IMR-90 (cell line): ENCODE data around the gene SPRED3. TPM values are rescaled to one million over a fixed set of nuclear protein-coding genes. Genes with fewer than 3 reads are reported as not detected.

Source experiments
- ATAC-seq: fragments of 200-7000 bp; cut with Tn5 transposase; 2 replicates; pipeline ENCODE4 v1.9.1; 2020; ENCODE audit warnings: low read depth, mild to moderate bottlenecking, moderate library complexity
- BruUV-seq: library from RNA; stranded (reverse); fragments of 400-500 nt; replicated peaks from 2 replicates; lab custom pipeline; 2021; lab: Mats Ljungman, UMichigan
- CTCF ChIA-PET: fragments of 300-600 bp; formaldehyde crosslinking; extraction: SDS; loops from one replicate; lab custom pipeline; 2021; ENCODE audit warnings: antibody characterized with exemption; lab: Yijun Ruan, JAX
- POLR2A ChIA-PET: fragments of 300-600 bp; sonication (Branson Sonifier 250); formaldehyde crosslinking; loops from one replicate; lab custom pipeline; 2022; ENCODE audit warnings: antibody characterized with exemption; ENCODE audit not compliant: unreplicated experiment; lab: Charles Lee
- DNase-seq: peaks from one replicate; pipeline ENCODE4 v3.0.0; 2013
- H2AFZ ChIP-seq: replicated peaks from 2 replicates; pipeline ENCODE3; 2013; ENCODE audit warnings: low read length, mild to moderate bottlenecking; ENCODE audit not compliant: poor library complexity
- H2AK5ac ChIP-seq: 2 replicates; pipeline ENCODE4 v1.6.1; 2013; ENCODE audit warnings: low read depth, low read length, inconsistent platforms
- H2AK9ac ChIP-seq: replicated peaks from 2 replicates; pipeline ENCODE3; 2013; ENCODE audit warnings: mild to moderate bottlenecking, low read depth, low read length, moderate library complexity; ENCODE audit not compliant: poor library complexity
- H2BK120ac ChIP-seq: 2 replicates; pipeline ENCODE4 v1.6.1; 2013; ENCODE audit warnings: low read depth, low read length, inconsistent platforms
- H2BK15ac ChIP-seq: 3 replicates; pipeline ENCODE4 v1.6.1; 2013; ENCODE audit warnings: low read depth, low read length, inconsistent platforms
- H2BK20ac ChIP-seq: 2 replicates; pipeline ENCODE4 v1.6.1; 2013; ENCODE audit warnings: low read depth, mild to moderate bottlenecking, inconsistent platforms, low read length, moderate library complexity
- H2BK5ac ChIP-seq: 2 replicates; pipeline ENCODE4 v1.6.1; 2013; ENCODE audit warnings: mild to moderate bottlenecking, low read depth, low read length, inconsistent platforms; ENCODE audit not compliant: poor library complexity, severe bottlenecking
- H3K14ac ChIP-seq: replicated peaks from 2 replicates; pipeline ENCODE4 v1.6.1; 2013; ENCODE audit warnings: low read depth, low read length, inconsistent platforms
- H3K18ac ChIP-seq: 2 replicates; pipeline ENCODE4 v1.6.1; 2013; ENCODE audit warnings: low read depth, low read length, control low read depth
- H3K23ac ChIP-seq: 2 replicates; pipeline ENCODE4 v1.6.1; 2013; ENCODE audit warnings: low read depth, low read length, inconsistent platforms
- H3K27ac ChIP-seq: 2 replicates; pipeline ENCODE4 v1.5.1; 2013; ENCODE audit warnings: mild to moderate bottlenecking, control low read depth, low read length; ENCODE audit not compliant: insufficient read depth
- H3K27me3 ChIP-seq: 2 replicates; pipeline ENCODE4 v1.6.1; 2013; ENCODE audit warnings: low read length; ENCODE audit not compliant: control insufficient read depth, insufficient read depth
- H3K36me3 ChIP-seq: 2 replicates; pipeline ENCODE4 v1.6.1; 2013; ENCODE audit warnings: low read length, mixed read lengths; ENCODE audit not compliant: control insufficient read depth, insufficient read depth
- H3K4ac ChIP-seq: 2 replicates; pipeline ENCODE4 v1.6.1; 2013; ENCODE audit warnings: low read depth, low read length, inconsistent platforms
- H3K4me1 ChIP-seq: 2 replicates; pipeline ENCODE4 v1.6.1; 2013; ENCODE audit warnings: low read length, mixed read lengths; ENCODE audit not compliant: control insufficient read depth, insufficient read depth
- H3K4me2 ChIP-seq: 2 replicates; pipeline ENCODE4 v1.6.1; 2013; ENCODE audit warnings: low read depth, mild to moderate bottlenecking, control low read depth, low read length, moderate library complexity
- H3K4me3 ChIP-seq: 2 replicates; pipeline ENCODE4 v1.5.1; 2013; ENCODE audit warnings: low read depth, mild to moderate bottlenecking, control low read depth, low read length, moderate library complexity; ENCODE audit not compliant: insufficient read depth
- H3K56ac ChIP-seq: 2 replicates; pipeline ENCODE4 v1.6.1; 2013; ENCODE audit warnings: low read length, inconsistent platforms; ENCODE audit not compliant: insufficient read depth; ENCODE audit errors: extremely low read depth
- H3K79me1 ChIP-seq, 2 experiments: 2 replicates each; pipeline ENCODE4 v1.6.1; 2013; ENCODE audit warnings: low read length in 2 of 2, inconsistent platforms in 1 of 2, low read depth in 1 of 2
- H3K9ac ChIP-seq: 2 replicates; pipeline ENCODE4 v1.6.1; 2013; ENCODE audit warnings: low read depth, low read length, control low read depth
- H3K9me1 ChIP-seq: 2 replicates; pipeline ENCODE4 v1.6.1; 2013; ENCODE audit warnings: low read length, inconsistent platforms; ENCODE audit not compliant: insufficient read depth
- H3K9me3 ChIP-seq: 2 replicates; pipeline ENCODE4 v1.6.1; 2013; ENCODE audit warnings: low read length; ENCODE audit not compliant: control insufficient read depth, insufficient read depth
- H4K20me1 ChIP-seq: 2 replicates; pipeline ENCODE4 v1.6.1; 2013; ENCODE audit warnings: low read length, inconsistent platforms; ENCODE audit not compliant: insufficient read depth
- H4K5ac ChIP-seq: 2 replicates; pipeline ENCODE4 v1.6.1; 2013; ENCODE audit warnings: mild to moderate bottlenecking, low read depth, low read length, control low read depth
- H4K8ac ChIP-seq, 2 experiments: 2 replicates each; pipeline ENCODE4 v1.6.1; 2013; ENCODE audit warnings: low read depth in 2 of 2, low read length in 2 of 2, control low read depth in 1 of 2, inconsistent platforms in 1 of 2
- H4K91ac ChIP-seq: 2 replicates; pipeline ENCODE4 v1.6.1; 2013; ENCODE audit warnings: low read depth, low read length, inconsistent platforms; ENCODE audit not compliant: insufficient read depth
- BHLHE40 ChIP-seq: fragments of 150-350 bp; IDR thresholded peaks from 2 replicates; pipeline ENCODE4 v1.6.1; 2016; ENCODE audit warnings: mild to moderate bottlenecking, low read depth, low read length
- CEBPB ChIP-seq: IDR thresholded peaks from 2 replicates; pipeline ENCODE4 v1.6.1; 2012; ENCODE audit warnings: low read depth, low read length, improper control_type of control experiment
- CHD1 ChIP-seq: IDR thresholded peaks from 2 replicates; pipeline ENCODE4 v1.6.1; 2012; ENCODE audit warnings: low read depth, low read length, improper control_type of control experiment
- ELK1 ChIP-seq: fragments of 150-350 bp; IDR thresholded peaks from 2 replicates; pipeline ENCODE4 v1.6.1; 2016; ENCODE audit warnings: low read depth, mild to moderate bottlenecking, low read length, moderate library complexity, borderline replicate concordance
- FOS ChIP-seq: fragments of 150-350 bp; IDR thresholded peaks from 2 replicates; pipeline ENCODE4 v1.6.1; 2016; ENCODE audit warnings: low read depth, low read length
- MAFK ChIP-seq: IDR thresholded peaks from 2 replicates; pipeline ENCODE4 v1.6.1; 2012; ENCODE audit warnings: low read depth, low read length, improper control_type of control experiment
- MXI1 ChIP-seq: IDR thresholded peaks from 2 replicates; pipeline ENCODE4 v1.6.1; 2012; ENCODE audit warnings: low read depth, mild to moderate bottlenecking, low read length, moderate library complexity, borderline replicate concordance
- NFE2L2 ChIP-seq: fragments of 150-350 bp; IDR thresholded peaks from 2 replicates; pipeline ENCODE4 v1.6.1; 2016; ENCODE audit warnings: low read depth, mild to moderate bottlenecking, low read length
- POLR2A ChIP-seq: IDR thresholded peaks from 2 replicates; pipeline ENCODE4 v1.6.1; 2012; ENCODE audit warnings: mild to moderate bottlenecking, low read depth, low read length
- RAD21 ChIP-seq: IDR thresholded peaks from 2 replicates; pipeline ENCODE4 v1.6.1; 2012; ENCODE audit warnings: low read length, improper control_type of control experiment
- RCOR1 ChIP-seq: IDR thresholded peaks from 2 replicates; pipeline ENCODE4 v1.6.1; 2012; ENCODE audit warnings: mild to moderate bottlenecking, low read length, improper control_type of control experiment; ENCODE audit not compliant: insufficient replicate concordance
- SMC3 ChIP-seq: fragments of 150-350 bp; IDR thresholded peaks from 2 replicates; pipeline ENCODE4 v1.6.1; 2016; ENCODE audit warnings: low read depth, mild to moderate bottlenecking, antibody characterized with exemption, low read length, moderate library complexity
- WGBS, 2 experiments: methylation state at CpG; one replicate each; pipeline versions ENCODE4 v1.1.5 to v1.1.7; 2013; ENCODE audit warnings: missing lambda C conversion rate in 2 of 2; ENCODE audit not compliant: insufficient read length in 1 of 2; ENCODE audit errors: extremely low coverage in 2 of 2; 5-methylcytosine and 5-hydroxymethylcytosine counted together
- dilution Hi-C: fragments of 300-500 bp; cut with HindIII; formaldehyde crosslinking; loops from one replicate; pipeline ENCODE4 v1.14.3; 2018; ENCODE audit warnings: low sequenced_read_pairs; ENCODE audit not compliant: unreplicated experiment
- in situ Hi-C: fragments of 300-500 bp; cut with MboI; formaldehyde crosslinking; loops from 3 replicates; pipeline ENCODE4 v1.14.3; 2019; ENCODE audit warnings: low sequenced_read_pairs, inconsistent platforms, mixed read lengths
- intact Hi-C: fragments of 100-400 bp; cut with micrococcal nuclease; formaldehyde crosslinking; loops from 2 replicates; pipeline ENCODE4 v1.10.0; 2022
- polyA plus RNA-seq, 3 experiments: library from polyadenylated mRNA; depleted of rRNA; stranded (reverse); fragments of >200 nt; gene quantifications; 2 replicates each; pipeline ENCODE4 v1.2.3, GENCODE V29; 2012; ENCODE audit warnings: low replicate concordance in 1 of 3
- total RNA-seq: library from RNA; depleted of rRNA; stranded (reverse); fragments of >200 nt; gene quantifications from 2 replicates; pipeline ENCODE4 v1.2.3, GENCODE V29; 2012
- TF ChIP-seq, protein P1 (sequence below): conservative IDR thresholded peaks from 2 replicates; pipeline ENCODE4 v1.5.1; 2012; ENCODE audit warnings: mild to moderate bottlenecking, low read depth, low read length, improper control_type of control experiment

SPRED3 gene
- total and polyA plus RNA-seq, 2 of the 4 experiments (the other 2 are of a cell fraction), result 0.90 to 7.9 TPM

GRCh38 chr19:38430931-38431330, 42.4 kb downstream of the SPRED3 start:
- WGBS, 2 experiments, result no CpG with 5 or more reads among the region's 7 CpGs
- Histone ChIP-seq H3K14ac (no peak overlapping the region), H3K27ac (no peak overlapping the region), H3K9me1 (no peaks in the 10 kb centered on the region), H4K91ac (no peak overlapping the region), H3K79me1 (no peaks in the 10 kb centered on the region), H3K9ac (no peak overlapping the region), H3K18ac (no peak overlapping the region), H3K27me3 (peaks cover 35% of the 10 kb centered on the region), H3K23ac (no peak overlapping the region), H3K4me3 (no peak overlapping the region), H4K5ac (no peak overlapping the region), H3K56ac (no peak overlapping the region), H2AK5ac (no peak overlapping the region), H2BK5ac (no peak overlapping the region), H2BK15ac (no peak overlapping the region), H2BK20ac (no peak overlapping the region), H3K4me1 (no peaks in the 10 kb centered on the region), H3K4me2 (no peak overlapping the region), H2AFZ (no peak overlapping the region), H3K9me3 (no peaks in the 10 kb centered on the region), H2BK120ac (no peak overlapping the region), H4K8ac (no peak overlapping the region), H3K36me3 (no peaks in the 10 kb centered on the region), H3K4ac (no peak overlapping the region), H2AK9ac (no peak overlapping the region), H4K20me1 (no peaks in the 10 kb centered on the region)
- POLR2A ChIA-PET, result no interaction called here
- TF ChIP-seq RCOR1, result no peak
- no peak for TF ChIP-seq POLR2A
- TF ChIP-seq, protein P1, sequence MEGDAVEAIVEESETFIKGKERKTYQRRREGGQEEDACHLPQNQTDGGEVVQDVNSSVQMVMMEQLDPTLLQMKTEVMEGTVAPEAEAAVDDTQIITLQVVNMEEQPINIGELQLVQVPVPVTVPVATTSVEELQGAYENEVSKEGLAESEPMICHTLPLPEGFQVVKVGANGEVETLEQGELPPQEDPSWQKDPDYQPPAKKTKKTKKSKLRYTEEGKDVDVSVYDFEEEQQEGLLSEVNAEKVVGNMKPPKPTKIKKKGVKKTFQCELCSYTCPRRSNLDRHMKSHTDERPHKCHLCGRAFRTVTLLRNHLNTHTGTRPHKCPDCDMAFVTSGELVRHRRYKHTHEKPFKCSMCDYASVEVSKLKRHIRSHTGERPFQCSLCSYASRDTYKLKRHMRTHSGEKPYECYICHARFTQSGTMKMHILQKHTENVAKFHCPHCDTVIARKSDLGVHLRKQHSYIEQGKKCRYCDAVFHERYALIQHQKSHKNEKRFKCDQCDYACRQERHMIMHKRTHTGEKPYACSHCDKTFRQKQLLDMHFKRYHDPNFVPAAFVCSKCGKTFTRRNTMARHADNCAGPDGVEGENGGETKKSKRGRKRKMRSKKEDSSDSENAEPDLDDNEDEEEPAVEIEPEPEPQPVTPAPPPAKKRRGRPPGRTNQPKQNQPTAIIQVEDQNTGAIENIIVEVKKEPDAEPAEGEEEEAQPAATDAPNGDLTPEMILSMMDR, result no peak
- no peak for TF ChIP-seq MAFK
- no peak for TF ChIP-seq NFE2L2
- TF ChIP-seq FOS, result no peak
- no peak for TF ChIP-seq RAD21
- no peak for TF ChIP-seq CHD1
- TF ChIP-seq CEBPB, result no peak
- no peak for TF ChIP-seq MXI1
- TF ChIP-seq BHLHE40, result no peak
- no peak for TF ChIP-seq SMC3
- no peak for TF ChIP-seq ELK1
- CTCF ChIA-PET, result no interaction called here
- dilution Hi-C loops, result no loop called here
- BruUV-seq, result no TSS peak
- intact Hi-C loops, result no loop called here
- in situ Hi-C loops, result no loop called here
- no peak for DNase-seq
- no peak for ATAC-seq
